Mucosa of stomach (tissue), 1 donor: Measurements from ENCODE around the gene AMBP.

Experiments
- H3K27me3 ChIP-seq: one replicate; pipeline ENCODE4 v1.7.0; 2013; ENCODE audit warnings: mild to moderate bottlenecking, low read length; ENCODE audit not compliant: control insufficient read depth, insufficient read depth
- H3K36me3 ChIP-seq: one replicate; pipeline ENCODE4 v1.7.0; 2013; ENCODE audit warnings: low read length; ENCODE audit not compliant: control insufficient read depth, insufficient read depth
- H3K4me1 ChIP-seq: one replicate; pipeline ENCODE4 v1.7.0; 2013; ENCODE audit warnings: mild to moderate bottlenecking, low read length; ENCODE audit not compliant: control insufficient read depth, insufficient read depth
- H3K4me3 ChIP-seq: one replicate; pipeline ENCODE4 v1.7.0; 2013; ENCODE audit warnings: low read length
- H3K9ac ChIP-seq: one replicate; pipeline ENCODE4 v1.7.0; 2013; ENCODE audit warnings: mild to moderate bottlenecking, low read length, moderate library complexity
- H3K9me3 ChIP-seq: one replicate; pipeline ENCODE4 v1.7.0; 2013; ENCODE audit warnings: mild to moderate bottlenecking, low read length, moderate library complexity; ENCODE audit not compliant: control insufficient read depth
- donor health status: Pancreatic carcinoma.

The AMBP gene

DNA sequence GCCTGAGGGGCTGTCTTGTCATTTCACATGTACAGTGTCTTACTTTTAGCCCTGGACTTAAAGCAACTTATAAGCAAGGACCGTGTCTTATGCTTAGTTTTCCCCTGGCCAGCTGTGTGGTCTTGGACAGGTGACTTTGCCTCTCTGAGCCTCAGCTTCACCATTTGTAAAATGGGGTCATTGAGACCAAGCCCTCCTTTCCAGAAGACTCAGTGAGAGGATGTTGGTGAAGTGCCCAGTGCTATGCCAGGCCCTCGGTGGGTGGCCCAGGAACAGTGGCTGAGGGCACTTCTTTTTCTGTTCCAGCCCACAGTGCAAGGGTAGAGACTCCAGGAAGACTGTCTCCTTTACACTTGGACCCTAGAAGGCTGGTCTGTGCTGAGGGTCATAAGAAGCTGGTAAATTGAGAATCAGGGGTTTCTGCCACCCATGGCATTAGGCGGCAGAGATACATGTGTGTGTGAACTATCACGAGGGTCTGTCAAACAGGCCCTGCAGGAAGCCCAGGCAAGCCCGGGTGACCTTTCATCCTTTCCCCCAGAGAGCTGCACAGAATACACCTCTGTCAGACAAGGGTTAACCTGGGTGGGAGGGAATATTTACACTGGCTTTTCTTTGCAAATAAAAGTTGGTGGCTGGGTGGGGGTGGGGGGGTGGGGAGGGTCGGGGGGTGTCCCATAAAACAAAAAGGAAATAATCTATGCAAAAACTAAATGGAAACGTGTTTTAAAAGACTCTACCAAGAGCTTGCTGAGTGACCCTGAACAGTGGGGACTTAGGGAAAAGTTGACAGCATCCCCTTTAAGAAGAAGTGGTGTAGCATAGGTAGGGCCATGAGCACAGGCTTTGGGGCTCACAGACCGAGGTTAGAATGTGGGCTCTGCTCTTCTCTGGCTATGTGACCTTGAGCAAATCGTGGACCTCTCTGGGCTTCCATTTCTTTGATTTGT lies 41.4 kb upstream of the AMBP start:
- H3K27me3 ChIP-seq, result no peaks in the 10 kb centered on the region
- H3K9me3 ChIP-seq, result no peaks in the 10 kb centered on the region
- no peaks in the 10 kb centered on the region for H3K36me3 ChIP-seq
- H3K4me3 ChIP-seq, result no peak overlapping the region
- no peak overlapping the region for H3K9ac ChIP-seq
- H3K4me1 ChIP-seq, result peaks cover 72% of the 10 kb centered on the region

DNA sequence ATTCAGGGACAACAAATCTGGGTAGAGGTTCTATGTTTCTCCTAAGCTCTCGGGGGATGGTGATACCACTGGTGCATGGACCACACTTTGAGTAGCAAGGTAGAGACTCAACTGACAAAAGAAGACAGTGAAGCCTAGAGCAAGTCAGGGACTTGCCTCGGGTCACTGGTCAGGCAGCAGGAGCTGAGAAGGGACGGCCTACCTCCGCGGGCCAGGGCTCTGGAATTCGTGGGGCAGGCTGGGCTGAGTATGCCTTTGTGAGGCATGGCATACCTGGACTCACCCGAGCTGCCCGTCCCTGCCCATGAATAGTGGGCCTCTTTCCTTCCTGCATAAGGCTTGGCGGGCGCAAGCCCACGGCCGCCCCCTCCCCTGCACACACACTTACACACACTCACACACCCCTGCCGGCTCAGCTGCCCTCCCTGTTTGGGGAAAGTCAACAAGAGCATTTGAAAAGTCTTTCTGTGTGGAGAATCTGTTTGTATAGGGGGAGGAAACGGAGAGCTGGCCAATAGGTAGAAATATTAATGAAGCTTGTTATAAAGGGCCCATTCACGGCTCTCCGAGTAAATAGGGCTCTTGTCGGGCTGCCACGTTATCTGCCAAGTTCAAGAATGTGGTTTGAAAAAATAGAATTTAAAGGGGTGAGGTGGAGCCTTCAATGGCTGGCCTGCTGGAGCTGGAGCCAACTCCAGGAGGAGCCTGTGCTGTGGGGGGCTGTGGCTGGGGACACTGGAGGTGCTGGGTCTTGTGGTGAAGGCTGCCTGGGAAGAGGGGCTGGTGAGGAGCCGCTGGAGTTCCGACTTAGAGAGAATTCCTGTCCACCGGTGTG lies 40.1 kb upstream of the AMBP start:
- Histone ChIP-seq H3K4me1 (peaks cover 71% of the 10 kb centered on the region), H3K4me3 (no peak overlapping the region)

DNA sequence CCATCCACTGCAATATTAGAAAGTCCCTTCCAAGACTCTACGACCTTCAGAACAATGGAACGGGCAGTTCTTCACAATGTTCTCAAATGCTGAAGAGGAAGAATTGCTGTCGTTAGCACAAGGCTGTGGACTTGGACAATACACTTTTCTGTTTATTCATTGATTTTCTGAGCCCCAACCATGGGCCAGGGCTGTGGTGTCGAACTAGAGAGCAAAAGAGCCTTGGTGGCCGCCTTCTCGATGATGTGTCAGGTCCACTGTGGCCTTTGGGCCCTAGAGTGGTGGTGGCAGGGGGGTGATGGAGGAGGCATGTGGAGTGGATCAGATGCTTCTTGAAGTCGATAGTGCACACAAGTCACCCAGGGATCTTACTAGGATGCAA lies 39.5 kb upstream of the AMBP start:
- H3K4me1 ChIP-seq, result peaks cover 70% of the 10 kb centered on the region
- H3K27me3 ChIP-seq, result no peaks in the 10 kb centered on the region
- H3K4me3 ChIP-seq, result no peak overlapping the region
- H3K36me3 ChIP-seq, result no peaks in the 10 kb centered on the region
- H3K9me3 ChIP-seq, result no peaks in the 10 kb centered on the region
- no peak overlapping the region for H3K9ac ChIP-seq

More for the DNA sequence above, 40.1 kb upstream of the AMBP start:
- Histone ChIP-seq H3K36me3 (no peaks in the 10 kb centered on the region), H3K9me3 (no peaks in the 10 kb centered on the region), H3K9ac (peak overlapping the region; percentile 42), H3K27me3 (no peaks in the 10 kb centered on the region)

DNA sequence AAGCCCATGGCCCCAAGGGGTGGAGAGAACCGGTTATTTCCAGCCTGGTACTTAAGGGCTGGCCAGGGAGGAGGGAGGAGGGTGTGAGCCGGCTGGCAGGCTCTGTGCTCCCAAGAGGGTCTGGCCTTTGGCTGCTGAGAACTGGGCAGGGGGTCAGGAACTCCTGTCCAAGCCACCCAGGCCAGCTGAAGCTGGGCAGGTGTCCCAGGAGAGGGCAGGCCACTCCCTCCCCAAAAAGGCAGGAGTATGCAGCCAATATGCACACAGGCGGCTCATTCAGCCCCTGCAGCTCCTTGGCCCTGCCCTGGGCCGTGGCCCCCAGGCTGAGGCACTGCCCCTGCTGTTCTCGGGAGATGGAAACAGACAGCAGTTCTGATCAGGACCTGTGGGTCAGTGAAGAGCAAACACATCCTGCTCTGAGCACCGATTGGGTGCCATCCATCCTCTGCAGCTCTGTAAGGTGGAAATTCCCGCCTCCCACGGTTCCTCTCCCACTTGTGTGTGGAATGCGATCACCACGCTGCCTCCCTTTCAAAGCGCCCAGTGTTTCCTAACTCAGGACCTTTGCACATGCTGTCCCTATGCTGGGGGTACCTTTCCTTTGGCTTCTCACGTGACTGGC lies 38.1 kb upstream of the AMBP start:
- H3K9ac ChIP-seq, result no peak overlapping the region

GRCh38 chr9:114115654-114116125 lies 37.6 kb upstream of the AMBP start:
- Histone ChIP-seq H3K9me3 (no peaks in the 10 kb centered on the region), H3K9ac (no peak overlapping the region), H3K36me3 (no peaks in the 10 kb centered on the region), H3K4me3 (no peak overlapping the region), H3K4me1 (peaks cover 60% of the 10 kb centered on the region), H3K27me3 (no peaks in the 10 kb centered on the region)

More for the DNA sequence above, 38.1 kb upstream of the AMBP start:
- H3K4me3 ChIP-seq, result no peak overlapping the region
- no peaks in the 10 kb centered on the region for H3K9me3 ChIP-seq
- H3K36me3 ChIP-seq, result no peaks in the 10 kb centered on the region
- peaks cover 61% of the 10 kb centered on the region for H3K4me1 ChIP-seq
- no peaks in the 10 kb centered on the region for H3K27me3 ChIP-seq

DNA sequence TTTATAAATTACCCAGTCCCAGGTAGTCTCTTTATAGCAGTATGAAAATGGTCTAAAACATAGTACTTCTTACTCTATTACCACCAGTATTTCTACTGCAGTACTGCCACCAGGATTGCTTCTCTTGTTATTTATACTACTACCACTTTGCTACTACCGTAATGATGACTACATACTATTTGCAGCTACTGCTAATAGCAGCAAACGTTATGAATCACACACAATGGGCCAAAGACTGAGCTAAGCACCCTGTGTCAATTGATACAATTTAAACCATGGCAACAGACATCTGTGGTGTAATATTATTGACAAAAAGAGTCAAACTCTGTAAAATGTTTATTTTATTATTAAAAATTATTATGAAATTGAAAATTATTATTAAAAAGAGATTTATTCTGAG lies 36.3 kb upstream of the AMBP start:
- H3K9ac ChIP-seq, result no peak overlapping the region
- H3K4me1 ChIP-seq, result peaks cover 48% of the 10 kb centered on the region
- H3K9me3 ChIP-seq, result no peaks in the 10 kb centered on the region
- no peak overlapping the region for H3K4me3 ChIP-seq
- H3K27me3 ChIP-seq, result no peaks in the 10 kb centered on the region
- no peaks in the 10 kb centered on the region for H3K36me3 ChIP-seq

DNA sequence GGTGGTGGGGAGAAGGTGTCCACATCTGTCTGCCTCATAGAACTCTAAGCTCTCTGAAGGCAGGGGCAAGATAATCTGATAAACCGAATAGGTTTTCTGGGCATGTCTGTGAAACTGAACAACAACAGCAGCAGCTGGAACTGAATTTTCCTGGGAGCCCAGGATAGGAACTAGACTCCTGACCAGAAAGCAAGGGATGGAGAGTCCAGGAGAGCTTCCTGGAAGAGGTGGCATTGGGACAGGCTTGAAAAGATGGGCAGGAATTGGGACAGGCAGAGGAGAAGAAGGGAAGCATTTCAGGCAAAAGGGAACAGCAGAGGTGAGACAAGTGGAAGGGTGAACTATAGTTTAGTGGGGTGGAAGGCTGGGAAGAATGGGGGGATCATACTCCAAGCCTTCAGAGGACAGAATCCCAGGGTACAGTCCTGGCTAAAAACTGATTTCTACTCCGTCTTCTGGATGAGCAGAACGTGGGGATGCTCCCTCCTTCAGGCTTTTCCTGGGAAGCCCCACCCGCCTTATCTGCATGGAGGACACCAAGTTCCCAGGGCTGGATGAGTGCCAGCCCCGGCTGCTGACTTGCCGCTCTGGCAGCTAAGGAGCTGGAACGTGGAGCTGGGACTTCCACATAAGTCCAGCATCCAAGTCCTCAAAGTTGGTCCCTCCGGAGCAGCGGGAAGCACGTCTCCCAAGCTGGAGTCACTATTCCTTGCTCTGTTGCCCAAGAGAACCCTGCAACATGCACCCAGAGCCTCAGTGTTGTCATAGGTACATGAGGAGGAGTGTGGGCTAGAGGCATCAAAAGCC lies 34.9 kb upstream of the AMBP start:
- no peaks in the 10 kb centered on the region for H3K36me3 ChIP-seq
- no peak overlapping the region for H3K4me3 ChIP-seq
- no peaks in the 10 kb centered on the region for H3K9me3 ChIP-seq
- no peaks in the 10 kb centered on the region for H3K27me3 ChIP-seq
- H3K9ac ChIP-seq, result no peak overlapping the region
- peaks cover 40% of the 10 kb centered on the region for H3K4me1 ChIP-seq

DNA sequence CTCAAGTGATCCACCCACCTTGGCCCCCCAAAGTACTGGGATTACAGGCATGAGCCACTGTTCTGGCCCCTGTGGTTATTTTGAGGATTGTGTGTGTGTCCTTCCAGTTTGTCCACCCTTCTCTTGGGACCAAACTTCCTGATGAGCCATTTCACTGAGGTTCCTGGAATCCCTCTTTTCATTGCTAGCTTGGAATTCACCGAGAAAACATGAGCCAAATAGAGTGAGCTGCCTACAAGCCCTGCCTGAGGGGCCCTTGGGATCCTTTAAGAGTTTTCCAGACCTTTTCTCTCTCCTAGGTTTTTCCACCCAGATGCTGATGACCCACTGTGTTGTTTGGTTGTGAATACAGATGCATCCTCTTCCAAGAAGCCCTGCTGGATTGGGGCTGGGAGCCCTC lies 34.2 kb upstream of the AMBP start:
- Histone ChIP-seq H3K9ac (no peak overlapping the region), H3K4me3 (no peak overlapping the region), H3K27me3 (no peaks in the 10 kb centered on the region), H3K36me3 (no peaks in the 10 kb centered on the region), H3K4me1 (peaks cover 38% of the 10 kb centered on the region), H3K9me3 (no peaks in the 10 kb centered on the region)

- Histone ChIP-seq H3K4me1 (peaks cover 25% of the 10 kb centered on the region), H3K36me3 (no peaks in the 10 kb centered on the region)
Measured at GRCh38 chr9:114110180-114110579, 32.1 kb upstream of the AMBP start.

DNA sequence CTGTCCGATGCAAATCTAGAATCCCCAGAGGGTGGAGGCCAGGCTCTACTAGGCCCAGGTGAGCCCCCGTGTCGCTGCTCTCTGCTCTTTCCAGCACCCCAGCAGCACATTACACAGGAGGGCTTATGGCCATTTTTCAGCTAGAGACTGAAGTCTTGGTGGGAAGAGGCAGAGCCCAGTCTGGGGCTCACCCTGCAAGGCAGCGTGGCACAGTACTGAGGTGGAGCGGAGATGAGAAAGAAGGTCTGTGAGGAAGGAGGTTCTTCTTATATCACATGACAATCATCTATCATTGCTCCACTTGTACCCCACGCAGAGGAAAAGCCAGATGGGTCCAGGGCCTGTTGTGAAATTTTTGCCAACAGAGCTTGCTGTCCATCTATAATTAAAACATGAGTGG lies 31.0 kb upstream of the AMBP start:
- Histone ChIP-seq H3K9me3 (no peaks in the 10 kb centered on the region), H3K4me1 (peaks cover 22% of the 10 kb centered on the region), H3K4me3 (no peak overlapping the region), H3K9ac (no peak overlapping the region), H3K36me3 (no peaks in the 10 kb centered on the region), H3K27me3 (no peaks in the 10 kb centered on the region)

More at GRCh38 chr9:114110180-114110579, 32.1 kb upstream of the AMBP start:
- Histone ChIP-seq H3K9me3 (no peaks in the 10 kb centered on the region), H3K9ac (no peak overlapping the region), H3K27me3 (no peaks in the 10 kb centered on the region), H3K4me3 (no peak overlapping the region)
